NCI-H774 (cell line): ENCODE results near the gene BCAS3.
A peak's percentile ranks its signal among the peaks of the same experiment; 100 is the strongest.

ENCODE experiments used
- DNase-seq: peaks from one replicate; lab custom pipeline; 2025; lab: John Stamatoyannopoulos, UW

The BCAS3 gene

DNA sequence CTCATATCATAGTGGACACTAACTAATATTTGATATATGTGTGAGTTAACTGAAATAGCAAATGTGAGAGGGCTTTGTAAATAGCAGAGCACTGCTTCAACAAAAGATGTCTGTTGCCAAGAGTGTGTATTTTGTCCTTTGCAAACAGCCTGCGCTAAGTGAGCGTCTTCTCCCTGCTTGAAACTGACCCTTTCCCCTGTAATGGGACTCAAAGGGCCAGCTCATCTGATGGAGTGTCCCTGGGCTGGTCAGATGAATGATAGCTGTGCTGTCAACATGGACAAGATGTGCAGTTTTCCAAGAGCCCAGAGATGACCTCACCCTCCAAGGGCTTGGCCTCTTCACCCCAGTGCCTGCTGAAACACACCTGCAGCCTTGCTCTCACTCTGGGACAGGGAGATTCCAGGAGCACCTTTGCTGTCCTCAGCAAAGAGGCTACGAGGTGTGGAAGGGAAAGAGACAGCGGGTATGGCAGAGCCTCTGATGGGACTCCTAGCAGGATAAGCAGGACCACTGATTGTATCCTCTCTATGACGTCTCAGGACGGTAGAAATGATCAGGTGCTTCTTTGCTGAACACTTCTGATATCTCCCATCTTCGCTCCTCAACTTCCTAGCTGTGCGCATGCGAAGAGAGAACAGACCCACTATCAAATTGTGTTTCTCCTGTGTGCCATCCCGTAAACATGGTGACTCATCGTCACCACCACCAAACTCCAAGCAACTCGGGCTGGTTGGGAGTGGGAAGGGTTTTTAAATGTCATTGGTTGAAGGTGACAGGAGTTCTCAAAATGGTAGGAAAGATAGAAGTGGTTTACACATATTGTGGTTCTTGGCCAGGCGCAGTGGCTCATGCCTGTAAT lies 686.2 kb downstream of the BCAS3 start:
- DNase-seq = no peak

- no peak for DNase-seq
These were observed 686.8 kb downstream of the BCAS3 start for GRCh38 chr17:61364463-61364846.

DNA sequence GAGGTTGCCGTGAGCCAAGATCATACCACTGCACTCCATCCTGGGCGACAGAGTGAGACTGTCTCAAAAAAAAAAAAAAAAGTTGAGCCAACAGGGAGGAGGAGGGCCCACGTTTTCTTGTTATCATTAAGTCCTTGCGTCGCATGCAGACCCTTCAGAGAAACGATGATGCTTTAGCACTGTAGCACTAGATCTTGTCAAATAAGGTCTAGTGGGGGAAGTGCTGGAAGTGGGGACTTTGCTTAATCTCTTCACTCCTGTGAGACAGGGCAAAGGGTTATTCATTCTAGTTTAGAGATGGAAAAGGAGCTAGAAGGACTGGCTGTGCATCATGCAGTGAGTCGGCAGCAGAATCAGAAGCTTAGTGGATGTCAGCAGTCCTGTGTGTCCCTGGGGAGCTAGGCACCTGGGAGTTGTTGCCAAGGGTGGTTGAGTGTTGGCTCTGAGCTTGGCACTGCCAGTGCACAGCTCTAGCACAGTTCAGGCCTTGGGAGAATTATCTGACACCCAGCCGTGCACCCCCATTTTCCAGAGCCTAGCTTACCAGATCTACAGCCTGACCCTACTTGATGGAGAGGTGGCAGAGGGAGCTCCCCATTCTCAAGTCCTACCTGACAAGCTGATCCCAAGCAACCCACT lies 688.5 kb downstream of the BCAS3 start:
- DNase-seq = no peak

- DNase-seq = peak; percentile 72
These were observed 689.2 kb downstream of the BCAS3 start for GRCh38 chr17:61366715-61367413.

GRCh38 chr17:61368049-61368831 lies 690.6 kb downstream of the BCAS3 start:
- no peak for DNase-seq

DNA sequence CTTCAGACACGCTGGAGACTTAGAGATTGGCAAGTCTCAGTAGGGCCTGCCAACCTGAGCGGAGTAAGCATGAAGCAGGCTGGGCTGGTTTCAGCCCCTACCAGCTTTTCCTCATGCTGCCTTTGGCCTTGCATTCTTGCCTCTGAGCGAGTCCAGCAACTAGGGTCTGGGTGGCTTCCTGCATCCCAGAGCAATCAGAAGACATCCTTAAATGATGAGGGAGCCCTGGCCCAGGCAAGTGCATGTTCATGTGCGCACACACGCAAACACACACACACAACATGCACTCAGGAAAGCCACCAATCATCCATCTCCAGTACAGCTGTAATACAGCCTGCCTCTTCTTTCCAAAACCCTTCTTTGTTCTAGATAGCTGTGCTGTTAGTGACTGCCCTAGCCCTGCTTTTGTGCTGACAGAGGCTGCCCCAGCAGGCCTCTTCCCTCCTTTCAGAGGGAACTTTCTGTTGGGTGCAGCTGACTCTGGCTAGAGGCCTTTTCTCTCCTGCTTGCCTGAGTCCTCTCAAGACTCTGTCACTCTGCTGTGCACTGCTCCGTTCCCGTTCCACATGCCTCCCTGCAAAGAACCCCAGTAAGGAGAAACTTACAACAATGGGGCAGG lies 691.3 kb downstream of the BCAS3 start:
- DNase-seq = no peak

DNA sequence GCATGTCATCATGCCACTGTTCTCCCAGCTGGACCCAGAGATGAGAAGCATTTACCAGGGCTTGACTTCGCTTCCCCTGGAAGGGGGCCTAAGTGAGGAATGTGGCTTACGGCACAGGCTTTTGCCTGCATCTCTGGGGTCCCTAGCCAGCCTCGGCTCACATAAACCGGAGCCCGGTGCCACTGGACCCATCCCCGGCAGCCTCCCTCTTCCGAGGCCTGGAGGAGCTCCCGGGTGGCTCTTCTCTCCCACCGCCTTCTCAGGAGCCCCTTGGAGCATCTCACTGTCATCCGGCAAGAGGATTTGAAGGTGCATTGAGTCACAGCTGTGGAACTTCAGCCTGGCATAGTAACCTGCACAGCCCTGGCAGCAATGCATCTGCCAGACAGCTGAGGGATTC lies 692.1 kb downstream of the BCAS3 start:
- no peak for DNase-seq

DNA sequence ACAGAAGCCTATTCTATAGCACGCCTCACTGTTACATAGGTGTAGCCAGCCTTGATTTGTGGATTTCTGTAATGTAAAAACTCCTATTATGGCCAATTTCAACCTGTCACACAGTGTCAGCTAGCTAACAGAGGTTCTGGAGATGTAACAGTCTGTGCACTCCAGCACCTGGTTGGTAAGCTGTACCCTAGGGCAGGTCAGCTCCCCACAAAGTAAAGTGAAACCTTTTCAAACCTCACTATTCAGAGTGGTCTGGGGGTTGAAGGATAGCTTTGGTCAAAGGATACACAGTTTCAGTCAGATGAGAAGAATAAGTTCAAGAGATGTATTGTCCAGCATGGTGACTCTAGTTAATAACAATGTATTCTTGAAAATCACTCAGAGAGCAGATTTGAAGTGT lies 693.5 kb downstream of the BCAS3 start:
- no peak for DNase-seq

- DNase-seq = no peak
These were observed 694.0 kb downstream of the BCAS3 start for GRCh38 chr17:61371606-61372005.

DNA sequence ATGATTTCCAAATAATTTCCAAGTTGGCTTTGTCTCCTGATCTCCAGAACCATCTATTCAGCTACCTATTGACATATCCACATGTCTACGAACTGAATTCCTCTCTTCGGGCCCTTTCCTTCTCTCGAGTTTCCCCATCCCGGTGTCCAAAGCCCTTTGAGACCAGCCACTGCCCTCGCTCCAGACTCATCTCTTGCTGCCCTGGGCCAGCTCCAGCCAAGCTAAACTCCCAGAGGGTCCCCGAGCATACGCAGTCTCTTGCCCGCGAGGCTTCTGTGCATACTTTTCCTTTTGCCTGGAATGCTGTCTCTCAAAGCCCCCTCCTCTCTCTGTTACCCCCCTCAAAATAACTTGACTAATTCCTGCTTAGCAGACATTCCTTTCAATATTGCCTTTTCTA lies 694.8 kb downstream of the BCAS3 start:
- no peak for DNase-seq

DNA sequence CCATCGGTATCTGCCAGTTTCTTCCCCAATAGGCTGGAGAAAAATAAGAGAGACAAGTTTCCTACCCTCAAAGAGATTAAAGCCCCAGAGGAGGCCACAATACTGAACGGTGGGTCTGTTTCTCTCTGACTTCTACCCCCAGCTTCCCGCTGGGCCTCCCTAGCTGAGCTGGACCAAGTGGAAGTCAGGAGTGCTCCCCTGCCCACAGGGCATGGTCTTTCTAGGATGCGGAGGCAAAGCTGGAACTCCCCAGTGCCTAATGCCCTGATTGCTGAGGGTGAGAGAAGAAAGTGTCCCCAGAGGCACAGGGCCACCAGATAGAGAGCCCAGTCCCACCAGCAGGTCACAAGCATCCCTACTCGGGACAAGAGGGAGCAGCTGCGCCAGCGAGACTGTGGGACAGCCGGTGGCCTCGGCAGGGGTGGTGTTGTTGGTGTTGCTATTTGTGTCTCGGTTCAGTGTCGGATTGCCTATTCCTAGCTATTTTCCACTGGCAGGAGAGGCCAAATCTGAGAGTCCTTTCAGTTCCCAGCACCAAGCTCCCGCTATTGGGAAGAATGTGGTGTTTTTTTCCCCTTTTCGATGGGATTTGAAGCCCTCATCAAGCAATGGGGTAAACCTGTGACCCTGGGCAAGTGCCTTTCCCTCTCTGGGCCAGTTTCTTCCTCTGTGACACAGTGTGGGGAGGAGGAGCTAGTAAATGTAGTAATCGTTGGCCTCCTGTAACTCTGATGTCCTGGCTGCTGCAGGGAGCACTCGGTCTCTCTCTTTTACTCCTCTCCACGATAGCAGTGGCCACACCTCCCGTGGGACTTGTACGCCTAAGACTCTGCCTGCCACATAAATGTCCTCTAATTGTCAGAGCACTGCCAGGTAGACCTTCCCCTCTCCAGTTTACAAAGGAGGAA lies 699.5 kb downstream of the BCAS3 start:
- no peak for DNase-seq

GRCh38 chr17:61378658-61379456 lies 701.2 kb downstream of the BCAS3 start:
- no peak for DNase-seq

DNA sequence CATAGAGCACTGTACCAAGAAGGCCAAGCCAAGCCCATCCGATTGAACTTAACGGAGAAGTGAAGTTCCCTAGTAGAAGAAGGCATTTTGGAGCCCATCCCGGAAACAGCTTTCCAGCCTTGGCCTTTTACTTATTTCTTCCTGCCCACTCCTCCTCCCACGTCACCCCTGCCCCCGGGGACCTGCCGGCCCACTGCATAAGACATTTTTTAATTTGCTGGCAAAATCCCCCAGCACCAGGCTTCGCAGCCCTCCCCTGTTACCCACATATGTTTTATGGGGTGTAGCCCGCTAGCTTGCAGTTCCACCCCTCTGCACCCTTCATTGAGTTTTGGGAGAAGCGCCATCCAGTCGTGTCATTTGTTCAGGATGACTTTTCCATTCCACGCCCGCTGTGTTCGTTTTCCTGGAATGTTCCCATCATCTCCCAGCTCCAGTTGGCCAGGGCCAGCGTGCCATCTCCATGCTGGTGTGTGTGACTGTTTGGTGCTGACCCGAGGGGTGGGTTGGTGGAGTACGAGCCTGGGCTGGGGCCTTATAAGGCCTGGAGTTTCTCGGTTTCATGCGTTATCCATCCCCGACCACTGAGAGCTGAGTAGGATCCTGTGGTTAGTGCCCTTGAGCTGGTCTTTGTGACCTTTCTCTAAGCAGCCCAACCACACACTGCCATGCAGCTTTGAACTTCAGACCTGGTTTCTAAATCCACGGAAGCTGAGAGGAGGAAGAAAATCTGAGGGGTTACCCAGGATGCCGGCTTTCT lies 702.0 kb downstream of the BCAS3 start:
- DNase-seq = no peak

- DNase-seq = no peak
These were observed 702.7 kb downstream of the BCAS3 start for GRCh38 chr17:61380217-61380835.

DNA sequence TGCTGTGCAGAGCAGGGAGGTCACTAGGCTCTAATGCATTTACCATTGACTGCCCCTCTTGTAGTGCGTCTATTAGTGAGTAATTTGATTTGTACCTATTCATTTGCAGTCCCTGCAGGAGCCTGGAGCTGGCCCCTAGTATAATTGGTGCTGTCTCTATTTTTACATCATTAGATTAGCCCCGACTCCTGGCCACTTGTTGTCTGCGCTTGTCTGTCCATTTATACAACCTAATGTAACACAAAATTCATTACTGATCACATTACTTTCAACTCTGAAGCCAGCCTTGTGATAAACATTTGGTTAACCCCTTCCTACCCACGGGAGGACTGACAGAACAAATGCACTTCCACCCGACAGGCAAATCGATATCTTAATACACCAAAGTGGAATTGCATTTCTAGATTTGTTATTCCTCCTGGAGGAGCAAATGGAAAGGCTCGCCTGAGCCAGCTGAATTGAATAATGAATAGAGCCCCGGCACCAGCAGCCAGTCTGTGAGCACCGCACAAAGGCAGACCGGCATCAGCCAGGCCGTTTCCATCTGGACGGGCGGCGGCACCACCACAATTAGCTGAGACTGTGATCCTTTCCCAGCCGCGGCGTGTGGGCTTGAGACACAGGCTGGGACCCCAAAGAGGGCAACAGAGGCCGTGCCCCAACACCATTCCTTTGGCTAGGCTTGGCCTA lies 703.3 kb downstream of the BCAS3 start:
- no peak for DNase-seq

GRCh38 chr17:61381537-61381936 lies 703.9 kb downstream of the BCAS3 start:
- no peak for DNase-seq

GRCh38 chr17:61382796-61383688 lies 705.4 kb downstream of the BCAS3 start:
- DNase-seq = no peak
